SK-N-SH treated with all-trans-retinoic acid at 6 μM for 48 hours (cell line): ENCODE results near the gene IMPA2.

ENCODE experiments used
- ATAC-seq: fragments of 200-7000 bp; cut with Tn5 transposase; 3 replicates; pipeline ENCODE4 v1.9.1; 2020; ENCODE audit warnings: mild to moderate bottlenecking, moderate library complexity
- ARNTL ChIP-seq: fragments of 450-650 bp; formaldehyde crosslinking; IDR thresholded peaks from 2 replicates; pipeline ENCODE4 v1.5.0; 2020; ENCODE audit warnings: low read depth, mild to moderate bottlenecking, moderate library complexity, borderline replicate concordance
- BACH2 ChIP-seq: fragments of 250-450 bp; sonication (Bioruptor Pico); IDR thresholded peaks from 2 replicates; pipeline ENCODE4 v1.9.0; 2021; ENCODE audit warnings: mild to moderate bottlenecking, borderline replicate concordance
- CSDC2 ChIP-seq: fragments of 250-450 bp; sonication (Bioruptor Pico); IDR thresholded peaks from 2 replicates; pipeline ENCODE4 v1.5.0; 2020; ENCODE audit warnings: mild to moderate bottlenecking, moderate library complexity
- ESRRG ChIP-seq: fragments of 250-450 bp; sonication (Bioruptor Pico); IDR thresholded peaks from 2 replicates; pipeline ENCODE4 v1.6.1; 2021; ENCODE audit warnings: mild to moderate bottlenecking
- ISL1 ChIP-seq: fragments of 250-450 bp; sonication (Bioruptor Pico); IDR thresholded peaks from 2 replicates; pipeline ENCODE4 v2.1.2; 2022; ENCODE audit warnings: mild to moderate bottlenecking, moderate library complexity
- OSR1 ChIP-seq: fragments of 250-450 bp; sonication (Bioruptor Pico); IDR thresholded peaks from 2 replicates; pipeline ENCODE4 v1.8.0; 2022; ENCODE audit warnings: moderate library complexity, mild to moderate bottlenecking, inconsistent platforms
- PPARA ChIP-seq: fragments of 250-450 bp; sonication (Bioruptor Pico); IDR thresholded peaks from 2 replicates; pipeline ENCODE4 v1.5.0; 2020; ENCODE audit warnings: mild to moderate bottlenecking, borderline replicate concordance
- RARB ChIP-seq: fragments of 250-450 bp; sonication (Bioruptor Pico); IDR thresholded peaks from 2 replicates; pipeline ENCODE4 v1.8.0; 2021; ENCODE audit warnings: mild to moderate bottlenecking, moderate library complexity
- SNAI2 ChIP-seq: fragments of 250-450 bp; sonication (Bioruptor Pico); IDR thresholded peaks from 2 replicates; pipeline ENCODE4 v1.5.0; 2020; ENCODE audit warnings: mild to moderate bottlenecking, moderate library complexity
- TCF4 ChIP-seq: fragments of 250-450 bp; sonication (Bioruptor Pico); IDR thresholded peaks from 2 replicates; pipeline ENCODE4 v1.8.0; 2021; ENCODE audit warnings: mild to moderate bottlenecking, moderate library complexity, borderline replicate concordance
- TOX ChIP-seq: fragments of 250-450 bp; sonication (Bioruptor Pico); IDR thresholded peaks from 2 replicates; pipeline ENCODE4 v1.8.0; 2021; ENCODE audit warnings: mild to moderate bottlenecking, moderate library complexity, borderline replicate concordance
- ZC3H10 ChIP-seq: fragments of 250-450 bp; sonication (Bioruptor Pico); IDR thresholded peaks from 2 replicates; pipeline ENCODE4 v1.5.1; 2021; ENCODE audit warnings: mild to moderate bottlenecking, moderate library complexity
- ZFP30 ChIP-seq: fragments of 450-650 bp; formaldehyde crosslinking; IDR thresholded peaks from 2 replicates; pipeline ENCODE4 v1.5.0; 2022; ENCODE audit warnings: mild to moderate bottlenecking, moderate library complexity
- ZNF565 ChIP-seq: fragments of 450-650 bp; formaldehyde crosslinking; conservative IDR thresholded peaks from 2 replicates; pipeline ENCODE4 v1.5.0; 2020; ENCODE audit warnings: low read depth, mild to moderate bottlenecking, moderate library complexity
- ZNF70 ChIP-seq: fragments of 450-650 bp; formaldehyde crosslinking; IDR thresholded peaks from 2 replicates; pipeline ENCODE4 v1.5.0; 2020; ENCODE audit warnings: mild to moderate bottlenecking, moderate library complexity
- ZNF8 ChIP-seq: fragments of 450-650 bp; formaldehyde crosslinking; IDR thresholded peaks from 2 replicates; pipeline ENCODE4 v1.5.0; 2020; ENCODE audit warnings: mild to moderate bottlenecking, moderate library complexity
- TF ChIP-seq, protein P1 (sequence below): fragments of 250-450 bp; sonication (Bioruptor Pico); IDR thresholded peaks from 2 replicates; pipeline ENCODE4 v1.5.0; 2020; ENCODE audit warnings: mild to moderate bottlenecking, moderate library complexity
- TF ChIP-seq, protein P2 (sequence below): fragments of 250-450 bp; sonication (Bioruptor Pico); IDR thresholded peaks from 2 replicates; pipeline ENCODE4 v1.8.0; 2020; ENCODE audit warnings: mild to moderate bottlenecking, moderate library complexity, borderline replicate concordance
- TF ChIP-seq, protein P3 (sequence below): fragments of 250-450 bp; sonication (Bioruptor Pico); IDR thresholded peaks from 2 replicates; pipeline ENCODE4 v1.8.0; 2021; ENCODE audit warnings: low read depth, mild to moderate bottlenecking, moderate library complexity, borderline replicate concordance
- TF ChIP-seq, protein P4 (sequence below): fragments of 250-450 bp; sonication (Bioruptor Pico); IDR thresholded peaks from 2 replicates; pipeline ENCODE4 v1.5.1; 2020; ENCODE audit warnings: low read depth, mild to moderate bottlenecking, moderate library complexity

The IMPA2 gene

DNA sequence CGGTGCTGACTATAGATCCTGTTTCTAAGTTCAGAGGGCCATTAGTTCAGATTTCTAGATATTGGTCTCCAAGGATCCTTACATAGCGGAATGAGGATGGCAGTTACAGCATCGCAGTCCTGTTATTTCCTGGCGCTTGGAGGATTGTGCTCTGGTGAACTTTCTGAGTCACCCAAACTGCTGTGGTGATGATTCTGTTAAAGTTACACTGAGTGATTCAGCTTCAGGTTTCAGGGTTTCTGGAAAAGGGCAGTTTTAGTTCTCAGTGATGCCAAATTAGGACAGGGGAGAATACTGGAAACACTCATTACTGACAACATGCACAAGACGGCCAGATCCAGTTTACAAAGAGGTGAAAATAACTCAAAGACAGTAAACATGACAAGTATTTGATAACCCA lies 60.3 kb downstream of the IMPA2 start:
- TF ChIP-seq ZNF565 (CRISPR knock-in tag) (no peak), ISL1 (CRISPR knock-in tag) (no peak), RARB (CRISPR knock-in tag) (no peak), CSDC2 (CRISPR knock-in tag) (no peak), ZNF70 (CRISPR knock-in tag) (no peak), TCF4 (no peak), ESRRG (CRISPR knock-in tag) (no peak), SNAI2 (no peak), ZC3H10 (CRISPR knock-in tag) (no peak), ARNTL (CRISPR knock-in tag) (no peak), TOX (CRISPR knock-in tag) (no peak), ZFP30 (CRISPR knock-in tag) (no peak), BACH2 (CRISPR knock-in tag) (no peak), PPARA (no peak)
- TF ChIP-seq, protein P1, sequence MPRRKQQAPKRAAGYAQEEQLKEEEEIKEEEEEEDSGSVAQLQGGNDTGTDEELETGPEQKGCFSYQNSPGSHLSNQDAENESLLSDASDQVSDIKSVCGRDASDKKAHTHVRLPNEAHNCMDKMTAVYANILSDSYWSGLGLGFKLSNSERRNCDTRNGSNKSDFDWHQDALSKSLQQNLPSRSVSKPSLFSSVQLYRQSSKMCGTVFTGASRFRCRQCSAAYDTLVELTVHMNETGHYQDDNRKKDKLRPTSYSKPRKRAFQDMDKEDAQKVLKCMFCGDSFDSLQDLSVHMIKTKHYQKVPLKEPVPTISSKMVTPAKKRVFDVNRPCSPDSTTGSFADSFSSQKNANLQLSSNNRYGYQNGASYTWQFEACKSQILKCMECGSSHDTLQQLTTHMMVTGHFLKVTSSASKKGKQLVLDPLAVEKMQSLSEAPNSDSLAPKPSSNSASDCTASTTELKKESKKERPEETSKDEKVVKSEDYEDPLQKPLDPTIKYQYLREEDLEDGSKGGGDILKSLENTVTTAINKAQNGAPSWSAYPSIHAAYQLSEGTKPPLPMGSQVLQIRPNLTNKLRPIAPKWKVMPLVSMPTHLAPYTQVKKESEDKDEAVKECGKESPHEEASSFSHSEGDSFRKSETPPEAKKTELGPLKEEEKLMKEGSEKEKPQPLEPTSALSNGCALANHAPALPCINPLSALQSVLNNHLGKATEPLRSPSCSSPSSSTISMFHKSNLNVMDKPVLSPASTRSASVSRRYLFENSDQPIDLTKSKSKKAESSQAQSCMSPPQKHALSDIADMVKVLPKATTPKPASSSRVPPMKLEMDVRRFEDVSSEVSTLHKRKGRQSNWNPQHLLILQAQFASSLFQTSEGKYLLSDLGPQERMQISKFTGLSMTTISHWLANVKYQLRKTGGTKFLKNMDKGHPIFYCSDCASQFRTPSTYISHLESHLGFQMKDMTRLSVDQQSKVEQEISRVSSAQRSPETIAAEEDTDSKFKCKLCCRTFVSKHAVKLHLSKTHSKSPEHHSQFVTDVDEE (CRISPR knock-in tag): no peak
- TF ChIP-seq, protein P2, sequence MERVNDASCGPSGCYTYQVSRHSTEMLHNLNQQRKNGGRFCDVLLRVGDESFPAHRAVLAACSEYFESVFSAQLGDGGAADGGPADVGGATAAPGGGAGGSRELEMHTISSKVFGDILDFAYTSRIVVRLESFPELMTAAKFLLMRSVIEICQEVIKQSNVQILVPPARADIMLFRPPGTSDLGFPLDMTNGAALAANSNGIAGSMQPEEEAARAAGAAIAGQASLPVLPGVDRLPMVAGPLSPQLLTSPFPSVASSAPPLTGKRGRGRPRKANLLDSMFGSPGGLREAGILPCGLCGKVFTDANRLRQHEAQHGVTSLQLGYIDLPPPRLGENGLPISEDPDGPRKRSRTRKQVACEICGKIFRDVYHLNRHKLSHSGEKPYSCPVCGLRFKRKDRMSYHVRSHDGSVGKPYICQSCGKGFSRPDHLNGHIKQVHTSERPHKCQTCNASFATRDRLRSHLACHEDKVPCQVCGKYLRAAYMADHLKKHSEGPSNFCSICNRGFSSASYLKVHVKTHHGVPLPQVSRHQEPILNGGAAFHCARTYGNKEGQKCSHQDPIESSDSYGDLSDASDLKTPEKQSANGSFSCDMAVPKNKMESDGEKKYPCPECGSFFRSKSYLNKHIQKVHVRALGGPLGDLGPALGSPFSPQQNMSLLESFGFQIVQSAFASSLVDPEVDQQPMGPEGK: no peak
- TF ChIP-seq, protein P3, sequence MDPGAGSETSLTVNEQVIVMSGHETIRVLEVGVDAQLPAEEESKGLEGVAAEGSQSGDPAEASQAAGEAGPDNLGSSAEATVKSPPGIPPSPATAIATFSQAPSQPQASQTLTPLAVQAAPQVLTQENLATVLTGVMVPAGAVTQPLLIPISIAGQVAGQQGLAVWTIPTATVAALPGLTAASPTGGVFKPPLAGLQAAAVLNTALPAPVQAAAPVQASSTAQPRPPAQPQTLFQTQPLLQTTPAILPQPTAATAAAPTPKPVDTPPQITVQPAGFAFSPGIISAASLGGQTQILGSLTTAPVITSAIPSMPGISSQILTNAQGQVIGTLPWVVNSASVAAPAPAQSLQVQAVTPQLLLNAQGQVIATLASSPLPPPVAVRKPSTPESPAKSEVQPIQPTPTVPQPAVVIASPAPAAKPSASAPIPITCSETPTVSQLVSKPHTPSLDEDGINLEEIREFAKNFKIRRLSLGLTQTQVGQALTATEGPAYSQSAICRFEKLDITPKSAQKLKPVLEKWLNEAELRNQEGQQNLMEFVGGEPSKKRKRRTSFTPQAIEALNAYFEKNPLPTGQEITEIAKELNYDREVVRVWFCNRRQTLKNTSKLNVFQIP (CRISPR knock-in tag): no peak
- TF ChIP-seq, protein P4, sequence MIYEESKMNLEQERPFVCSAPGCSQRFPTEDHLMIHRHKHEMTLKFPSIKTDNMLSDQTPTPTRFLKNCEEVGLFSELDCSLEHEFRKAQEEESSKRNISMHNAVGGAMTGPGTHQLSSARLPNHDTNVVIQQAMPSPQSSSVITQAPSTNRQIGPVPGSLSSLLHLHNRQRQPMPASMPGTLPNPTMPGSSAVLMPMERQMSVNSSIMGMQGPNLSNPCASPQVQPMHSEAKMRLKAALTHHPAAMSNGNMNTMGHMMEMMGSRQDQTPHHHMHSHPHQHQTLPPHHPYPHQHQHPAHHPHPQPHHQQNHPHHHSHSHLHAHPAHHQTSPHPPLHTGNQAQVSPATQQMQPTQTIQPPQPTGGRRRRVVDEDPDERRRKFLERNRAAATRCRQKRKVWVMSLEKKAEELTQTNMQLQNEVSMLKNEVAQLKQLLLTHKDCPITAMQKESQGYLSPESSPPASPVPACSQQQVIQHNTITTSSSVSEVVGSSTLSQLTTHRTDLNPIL: no peak

DNA sequence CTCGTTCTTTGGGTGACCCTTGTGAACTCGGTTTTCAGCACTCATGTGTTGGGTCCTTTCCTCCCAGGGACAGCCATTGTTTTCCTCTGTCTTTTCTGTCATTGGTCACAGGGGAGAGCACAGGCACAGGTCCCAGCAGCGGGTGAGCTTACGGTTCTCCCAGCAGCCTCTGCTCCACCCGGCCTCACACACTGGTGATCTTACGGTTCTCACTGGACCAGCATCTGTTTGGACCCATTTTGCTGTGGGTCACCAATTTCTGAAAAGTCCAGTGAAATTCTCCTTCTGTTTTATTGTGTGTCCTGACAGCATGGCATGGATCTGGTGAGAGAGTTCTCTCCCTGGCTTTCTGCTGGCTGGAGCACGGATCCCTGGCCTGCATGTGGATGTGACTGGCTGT lies 62.5 kb downstream of the IMPA2 start:
- no peak for TF ChIP-seq ESRRG (CRISPR knock-in tag)
- no peak for TF ChIP-seq ZNF8 (CRISPR knock-in tag)
- no peak for TF ChIP-seq BACH2 (CRISPR knock-in tag)
- TF ChIP-seq ZC3H10 (CRISPR knock-in tag): no peak
- no peak for TF ChIP-seq PPARA
- TF ChIP-seq CSDC2 (CRISPR knock-in tag): no peak
- TF ChIP-seq OSR1 (CRISPR knock-in tag): no peak
- TF ChIP-seq, protein P3 (CRISPR knock-in tag): no peak
- TF ChIP-seq, protein P1 (CRISPR knock-in tag): no peak
- TF ChIP-seq, all 23 proteins: peak for 0
- no peak for ATAC-seq

More for the DNA sequence above, 60.3 kb downstream of the IMPA2 start:
- ATAC-seq: no peak
